ENCODE results near the gene SIK3. TPM values are rescaled to one million over a fixed set of nuclear protein-coding genes. Genes with fewer than 3 reads are reported as not detected.

Gene SIK3
- total RNA-seq, 2 experiments from 2014 or later = 81.4 to 86.1 TPM

DNA sequence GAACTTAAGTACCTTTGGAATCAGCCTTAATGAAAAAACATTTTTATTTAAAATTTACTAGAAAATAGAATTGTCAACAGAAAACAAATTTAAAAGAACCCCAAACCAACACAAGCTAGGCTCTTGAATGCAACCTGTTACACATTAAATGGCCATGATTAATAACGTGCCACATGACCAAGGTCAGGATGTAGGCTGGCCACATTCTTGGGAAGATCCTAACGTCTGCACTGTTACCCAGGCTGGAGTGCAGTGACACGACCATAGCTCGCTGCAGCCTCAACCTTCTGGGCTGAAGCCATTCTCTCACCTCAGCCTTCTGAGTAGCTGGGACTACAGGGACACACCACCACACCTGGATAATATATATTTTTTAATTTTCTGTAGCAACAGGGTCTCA, 134.4 kb downstream of the SIK3 start:
- Mint-ChIP-seq H3K4me1 (ENCODE audit: low read depth) (peaks cover 56% of the 10 kb centered on the region), H3K36me3 (ENCODE audit: low read depth) (peaks cover 12% of the 10 kb centered on the region), H3K27me3 (no peaks in the 10 kb centered on the region), H3K4me3 (no peak overlapping the region), H3K9me3 (no peaks in the 10 kb centered on the region), H3K27ac (no peak overlapping the region)
- CTCF ChIA-PET = no interaction called here
- intact Hi-C loops (cut with DNase I, micrococcal nuclease) = no loop called here
- no peak overlapping the region for H3K4me3 ChIP-seq (ENCODE audit: low read length)
- ATAC-seq (ENCODE audit: poor library complexity) (no peak), DNase-seq (no peak)
- no peaks in the 10 kb centered on the region for H3K36me3 ChIP-seq (ENCODE audit: insufficient read depth, low read length)
- TF ChIP-seq, protein P1, sequence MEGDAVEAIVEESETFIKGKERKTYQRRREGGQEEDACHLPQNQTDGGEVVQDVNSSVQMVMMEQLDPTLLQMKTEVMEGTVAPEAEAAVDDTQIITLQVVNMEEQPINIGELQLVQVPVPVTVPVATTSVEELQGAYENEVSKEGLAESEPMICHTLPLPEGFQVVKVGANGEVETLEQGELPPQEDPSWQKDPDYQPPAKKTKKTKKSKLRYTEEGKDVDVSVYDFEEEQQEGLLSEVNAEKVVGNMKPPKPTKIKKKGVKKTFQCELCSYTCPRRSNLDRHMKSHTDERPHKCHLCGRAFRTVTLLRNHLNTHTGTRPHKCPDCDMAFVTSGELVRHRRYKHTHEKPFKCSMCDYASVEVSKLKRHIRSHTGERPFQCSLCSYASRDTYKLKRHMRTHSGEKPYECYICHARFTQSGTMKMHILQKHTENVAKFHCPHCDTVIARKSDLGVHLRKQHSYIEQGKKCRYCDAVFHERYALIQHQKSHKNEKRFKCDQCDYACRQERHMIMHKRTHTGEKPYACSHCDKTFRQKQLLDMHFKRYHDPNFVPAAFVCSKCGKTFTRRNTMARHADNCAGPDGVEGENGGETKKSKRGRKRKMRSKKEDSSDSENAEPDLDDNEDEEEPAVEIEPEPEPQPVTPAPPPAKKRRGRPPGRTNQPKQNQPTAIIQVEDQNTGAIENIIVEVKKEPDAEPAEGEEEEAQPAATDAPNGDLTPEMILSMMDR (IDR thresholded peaks at IDR 0.05) = no peak
- no peaks in the 10 kb centered on the region for H3K9me3 ChIP-seq (ENCODE audit: control insufficient read depth in 1 of 2, insufficient read depth in 1 of 2, low read length in 2 of 2)
- no peaks in the 10 kb centered on the region for H3K27me3 ChIP-seq (ENCODE audit: control insufficient read depth in 1 of 2, insufficient read depth in 2 of 2, low read length in 2 of 2)
- no peaks in the 10 kb centered on the region for H3K4me1 ChIP-seq (ENCODE audit: insufficient read depth, low read length)
- no peak overlapping the region for H3K27ac ChIP-seq (ENCODE audit: low read depth in 1 of 2, low read length in 2 of 2)
- POLR2A ChIA-PET = interaction anchor here (1.4 kb wide), 1 partner anchor 9 kb away, joined by 3 read pairs; no protein-coding TSS in a partner anchor

DNA sequence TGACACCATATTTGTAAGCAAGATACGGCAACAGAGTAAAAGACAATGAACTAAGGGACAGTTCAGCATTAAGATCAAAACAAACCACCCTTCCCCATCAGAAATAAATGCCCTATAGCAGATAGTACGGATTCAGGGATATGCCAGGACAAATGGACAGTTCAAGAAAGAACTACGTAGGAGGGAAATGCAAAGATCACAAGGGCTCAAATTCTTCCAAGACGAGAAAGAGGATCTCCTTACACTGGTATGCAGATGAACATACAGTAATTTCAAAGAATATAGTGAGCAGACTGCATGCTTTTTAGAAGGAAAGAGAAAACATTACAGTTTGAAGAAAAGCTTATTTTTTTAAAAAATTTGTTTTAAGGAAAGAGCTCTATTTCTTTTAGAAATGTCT, 136.1 kb downstream of the SIK3 start:
- no peaks in the 10 kb centered on the region for H3K27me3 ChIP-seq (ENCODE audit: control insufficient read depth in 1 of 2, insufficient read depth in 2 of 2, low read length in 2 of 2)
- no peaks in the 10 kb centered on the region for H3K9me3 Mint-ChIP-seq
- no peak overlapping the region for H3K27ac ChIP-seq (ENCODE audit: low read depth in 1 of 2, low read length in 2 of 2)
- ATAC-seq (ENCODE audit: poor library complexity) (no peak), DNase-seq (no peak)
- H3K36me3 Mint-ChIP-seq (ENCODE audit: low read depth) = peaks cover 14% of the 10 kb centered on the region
- no peak overlapping the region for H3K4me3 Mint-ChIP-seq
- CTCF ChIA-PET = interaction anchor here (0.7 to 1.2 kb wide), 2 partner anchors 10 to 111 kb away, joined by 3 to 5 read pairs; no protein-coding TSS in a partner anchor
- intact Hi-C loops (cut with DNase I, micrococcal nuclease) = no loop called here
- H3K4me1 ChIP-seq (ENCODE audit: insufficient read depth, low read length) = peaks cover 4% of the 10 kb centered on the region
- H3K4me1 Mint-ChIP-seq (ENCODE audit: low read depth) = peaks cover 64% of the 10 kb centered on the region
- no peaks in the 10 kb centered on the region for H3K27me3 Mint-ChIP-seq
- POLR2A ChIA-PET = interaction anchor here (0.6 to 0.9 kb wide), 2 partner anchors 31 to 97 kb away, joined by 3 read pairs; no protein-coding TSS in a partner anchor
- H3K9me3 ChIP-seq (ENCODE audit: control insufficient read depth in 1 of 2, insufficient read depth in 1 of 2, low read length in 2 of 2) = no peaks in the 10 kb centered on the region
- H3K4me3 ChIP-seq (ENCODE audit: low read length) = no peak overlapping the region
- TF ChIP-seq, protein P1 (IDR thresholded peaks at IDR 0.05) = no peak
- H3K36me3 ChIP-seq (ENCODE audit: insufficient read depth, low read length) = no peaks in the 10 kb centered on the region
- no peak overlapping the region for H3K27ac Mint-ChIP-seq

DNA sequence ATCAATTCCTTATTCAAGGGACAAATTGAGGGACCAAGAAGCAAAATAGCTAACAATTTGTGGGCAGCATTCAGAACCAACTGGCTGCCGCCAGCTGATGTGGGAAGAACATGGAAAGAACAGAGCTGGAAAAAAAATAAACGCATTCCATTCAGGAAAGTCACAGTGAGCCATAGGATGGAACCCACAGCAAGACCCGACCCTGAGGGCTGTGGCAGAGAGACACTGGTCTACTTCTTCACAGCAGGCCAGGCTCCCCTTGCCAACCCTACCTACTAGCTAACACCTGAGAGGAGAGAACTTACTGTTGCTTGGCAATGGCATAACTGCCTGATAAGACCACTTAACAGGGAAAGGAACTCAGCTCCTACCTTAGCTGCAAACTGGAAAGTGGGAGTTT, 137.3 kb downstream of the SIK3 start:
- intact Hi-C loops (cut with DNase I, micrococcal nuclease) = no loop called here
- peaks cover 6% of the 10 kb centered on the region for H3K4me1 ChIP-seq (ENCODE audit: insufficient read depth, low read length)
- no peak overlapping the region for H3K27ac ChIP-seq (ENCODE audit: low read depth in 1 of 2, low read length in 2 of 2)
- no peaks in the 10 kb centered on the region for H3K27me3 ChIP-seq (ENCODE audit: control insufficient read depth in 1 of 2, insufficient read depth in 2 of 2, low read length in 2 of 2)
- Mint-ChIP-seq H3K4me1 (ENCODE audit: low read depth) (peaks cover 71% of the 10 kb centered on the region), H3K27me3 (no peaks in the 10 kb centered on the region), H3K4me3 (no peak overlapping the region), H3K27ac (peak overlapping the region; percentile 32), H3K9me3 (no peaks in the 10 kb centered on the region), H3K36me3 (ENCODE audit: low read depth) (peaks cover 23% of the 10 kb centered on the region)
- no peak overlapping the region for H3K4me3 ChIP-seq (ENCODE audit: low read length)
- ChIA-PET POLR2A (interaction anchor here (0.7 to 1.7 kb wide), 3 partner anchors 9 to 36 kb away, joined by 3 to 7 read pairs (median 5); no protein-coding TSS in a partner anchor), CTCF (interaction anchor here (0.7 to 1.2 kb wide), 4 partner anchors 12 to 145 kb away, joined by 3 to 4 read pairs (median 3); no protein-coding TSS in a partner anchor)
- DNase-seq (no peak), ATAC-seq (ENCODE audit: poor library complexity) (no peak)
- TF ChIP-seq, protein P1 (IDR thresholded peaks at IDR 0.05) = no peak
- H3K36me3 ChIP-seq (ENCODE audit: insufficient read depth, low read length) = peaks cover 6% of the 10 kb centered on the region
- H3K9me3 ChIP-seq (ENCODE audit: control insufficient read depth in 1 of 2, insufficient read depth in 1 of 2, low read length in 2 of 2) = no peaks in the 10 kb centered on the region

Measured in CD4-positive, alpha-beta T cell (primary cell).